Measurements from ENCODE around the gene NCAM2. TPM values are rescaled to one million over a fixed set of nuclear protein-coding genes. Genes with fewer than 3 reads are reported as not detected.

The NCAM2 gene
- total RNA-seq, 1 donor from 2014 or later: 0.84 TPM

DNA sequence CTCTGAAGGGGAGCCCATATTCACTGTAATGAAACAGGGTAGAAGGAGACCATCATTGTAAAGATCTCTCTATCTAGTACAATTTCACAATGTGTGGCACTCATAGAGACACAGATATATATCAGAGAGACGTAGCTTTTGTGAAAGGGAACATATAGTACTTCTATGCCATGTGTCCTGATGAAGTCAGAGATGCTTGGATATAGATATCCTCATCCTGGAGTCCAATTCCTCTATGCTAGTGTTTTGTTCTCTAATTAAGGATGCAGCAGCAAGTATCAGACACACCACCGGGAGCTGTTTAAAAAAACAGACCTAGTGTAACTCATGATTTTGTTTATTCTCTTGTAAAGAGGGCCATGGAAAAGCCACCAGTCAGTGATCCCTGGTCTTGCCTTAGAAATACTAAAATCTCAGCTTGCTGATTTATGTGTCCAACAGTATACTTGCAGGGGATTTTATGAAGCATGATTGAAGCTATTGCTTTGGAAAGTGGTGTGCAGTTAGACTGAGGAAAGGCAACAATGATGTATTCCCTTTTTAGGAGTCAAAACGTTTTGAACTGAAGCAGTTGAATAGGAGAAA is 2.5 kb downstream of the NCAM2 start:
- Histone ChIP-seq H3F3A (ENCODE audit: low read depth) (no peaks in the 10 kb centered on the region), H3K36me3 (no peaks in the 10 kb centered on the region), H3K4me1 (peaks cover 5% of the 10 kb centered on the region), H4K20me1 (ENCODE audit: low read depth) (no peaks in the 10 kb centered on the region), H2AFZ (replicated peaks) (no peak overlapping the region), H3K9me3 (ENCODE audit: low read depth) (no peaks in the 10 kb centered on the region), H3K27ac (no peak overlapping the region), H3K4me3 (no peak overlapping the region), H3K4me2 (no peak overlapping the region), H3K79me2 (ENCODE audit: low read depth) (no peaks in the 10 kb centered on the region), H3K27me3 (peaks cover 32% of the 10 kb centered on the region), H3K9ac (no peak overlapping the region)
- peaks cover 3% of the 10 kb centered on the region for H3K27me3 Mint-ChIP-seq (ENCODE audit: insufficient read depth, low read depth)
- H3K4me1 Mint-ChIP-seq: peaks cover 10% of the 10 kb centered on the region
- TF ChIP-seq EZH2 (IDR thresholded peaks at IDR 0.05) (no peak), EZH2phosphoT487 (IDR thresholded peaks at IDR 0.05) (no peak)
- TF ChIP-seq, protein P1, sequence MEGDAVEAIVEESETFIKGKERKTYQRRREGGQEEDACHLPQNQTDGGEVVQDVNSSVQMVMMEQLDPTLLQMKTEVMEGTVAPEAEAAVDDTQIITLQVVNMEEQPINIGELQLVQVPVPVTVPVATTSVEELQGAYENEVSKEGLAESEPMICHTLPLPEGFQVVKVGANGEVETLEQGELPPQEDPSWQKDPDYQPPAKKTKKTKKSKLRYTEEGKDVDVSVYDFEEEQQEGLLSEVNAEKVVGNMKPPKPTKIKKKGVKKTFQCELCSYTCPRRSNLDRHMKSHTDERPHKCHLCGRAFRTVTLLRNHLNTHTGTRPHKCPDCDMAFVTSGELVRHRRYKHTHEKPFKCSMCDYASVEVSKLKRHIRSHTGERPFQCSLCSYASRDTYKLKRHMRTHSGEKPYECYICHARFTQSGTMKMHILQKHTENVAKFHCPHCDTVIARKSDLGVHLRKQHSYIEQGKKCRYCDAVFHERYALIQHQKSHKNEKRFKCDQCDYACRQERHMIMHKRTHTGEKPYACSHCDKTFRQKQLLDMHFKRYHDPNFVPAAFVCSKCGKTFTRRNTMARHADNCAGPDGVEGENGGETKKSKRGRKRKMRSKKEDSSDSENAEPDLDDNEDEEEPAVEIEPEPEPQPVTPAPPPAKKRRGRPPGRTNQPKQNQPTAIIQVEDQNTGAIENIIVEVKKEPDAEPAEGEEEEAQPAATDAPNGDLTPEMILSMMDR (IDR thresholded peaks at IDR 0.05): no peak
- no peak overlapping the region for H3K4me3 Mint-ChIP-seq
- no peaks in the 10 kb centered on the region for H3K36me3 Mint-ChIP-seq
- no peaks in the 10 kb centered on the region for H3K9me3 Mint-ChIP-seq
- H3K27ac Mint-ChIP-seq: no peak overlapping the region
- no peak for DNase-seq (ENCODE audit: low spot score)

DNA sequence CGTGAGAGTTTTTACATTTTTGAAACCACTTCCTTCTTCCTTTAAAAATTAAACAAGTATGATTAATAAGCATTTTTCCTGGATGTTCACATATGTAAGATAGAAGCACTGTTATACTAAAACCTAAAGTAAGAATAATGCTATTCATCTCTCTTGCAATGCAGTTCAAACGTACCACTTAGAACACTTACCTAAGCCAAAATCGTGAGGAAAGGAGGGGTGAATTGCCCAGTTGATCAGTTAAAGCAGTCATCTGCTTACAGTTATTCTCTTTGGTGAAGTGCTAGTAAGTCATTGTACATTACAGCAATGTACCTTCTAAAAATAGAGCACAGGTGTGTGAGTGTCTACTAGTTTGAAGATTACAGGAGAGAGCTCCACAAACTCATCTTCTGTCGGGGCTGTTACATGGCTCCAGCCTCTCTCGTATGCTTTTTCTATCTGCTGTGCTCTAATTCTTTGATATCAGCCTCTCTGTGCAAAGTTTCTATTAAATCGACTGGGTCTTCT is 3.4 kb downstream of the NCAM2 start:
- Mint-ChIP-seq H3K36me3 (no peaks in the 10 kb centered on the region), H3K4me3 (no peak overlapping the region), H3K4me1 (peaks cover 10% of the 10 kb centered on the region), H3K27me3 (ENCODE audit: insufficient read depth, low read depth) (peaks cover 3% of the 10 kb centered on the region), H3K27ac (no peak overlapping the region), H3K9me3 (no peaks in the 10 kb centered on the region)
- no peak overlapping the region for H3K27ac ChIP-seq
- no peak overlapping the region for H3K4me3 ChIP-seq
- H3K4me2 ChIP-seq: no peak overlapping the region
- H3K9ac ChIP-seq: no peak overlapping the region
- H3K27me3 ChIP-seq: peaks cover 26% of the 10 kb centered on the region
- H3K79me2 ChIP-seq (ENCODE audit: low read depth): no peaks in the 10 kb centered on the region
- no peak for DNase-seq (ENCODE audit: low spot score)
- no peaks in the 10 kb centered on the region for H3F3A ChIP-seq (ENCODE audit: low read depth)
- no peaks in the 10 kb centered on the region for H4K20me1 ChIP-seq (ENCODE audit: low read depth)
- H2AFZ ChIP-seq (replicated peaks): no peak overlapping the region
- H3K36me3 ChIP-seq: no peaks in the 10 kb centered on the region
- TF ChIP-seq EZH2 (IDR thresholded peaks at IDR 0.05): no peak
- TF ChIP-seq, protein P1 (IDR thresholded peaks at IDR 0.05): no peak
- no peak for TF ChIP-seq EZH2phosphoT487 (IDR thresholded peaks at IDR 0.05)
- peaks cover 5% of the 10 kb centered on the region for H3K4me1 ChIP-seq
- H3K9me3 ChIP-seq (ENCODE audit: low read depth): no peaks in the 10 kb centered on the region

DNA sequence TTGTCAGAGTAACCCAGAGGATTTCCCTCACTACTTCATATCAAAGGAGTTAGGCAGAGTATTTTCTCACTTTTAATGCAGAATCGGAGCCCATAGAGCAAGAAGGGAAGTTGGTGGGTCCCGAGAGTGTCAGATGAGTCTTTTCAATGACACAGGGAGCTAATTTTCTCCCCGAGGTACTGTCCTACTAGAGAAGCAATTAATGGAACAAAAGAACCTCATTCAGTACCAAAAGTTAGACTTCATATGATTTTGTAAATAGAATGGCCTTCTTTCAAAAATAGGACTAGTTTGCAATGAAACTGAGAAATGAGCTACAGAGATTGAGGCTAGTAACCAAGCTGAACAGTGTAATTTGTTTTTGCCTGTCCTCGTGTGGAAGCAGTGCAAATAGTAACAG is 3.9 kb downstream of the NCAM2 start:
- no peak overlapping the region for H2AFZ ChIP-seq (replicated peaks)
- no peak overlapping the region for H3K27ac Mint-ChIP-seq
- no peak overlapping the region for H3K9ac ChIP-seq
- H3K27ac ChIP-seq: no peak overlapping the region
- no peak for DNase-seq (ENCODE audit: low spot score)
- H3K36me3 ChIP-seq: no peaks in the 10 kb centered on the region
- peaks cover 2% of the 10 kb centered on the region for H3K27me3 Mint-ChIP-seq (ENCODE audit: insufficient read depth, low read depth)
- no peaks in the 10 kb centered on the region for H3F3A ChIP-seq (ENCODE audit: low read depth)
- H3K9me3 ChIP-seq (ENCODE audit: low read depth): no peaks in the 10 kb centered on the region
- no peak overlapping the region for H3K4me3 ChIP-seq
- H3K4me1 Mint-ChIP-seq: peaks cover 10% of the 10 kb centered on the region
- H3K4me3 Mint-ChIP-seq: no peak overlapping the region
- no peaks in the 10 kb centered on the region for H3K36me3 Mint-ChIP-seq
- peaks cover 5% of the 10 kb centered on the region for H3K4me1 ChIP-seq
- H3K9me3 Mint-ChIP-seq: no peaks in the 10 kb centered on the region
- H3K79me2 ChIP-seq (ENCODE audit: low read depth): no peaks in the 10 kb centered on the region
- TF ChIP-seq EZH2phosphoT487 (IDR thresholded peaks at IDR 0.05) (no peak), EZH2 (IDR thresholded peaks at IDR 0.05) (no peak)
- TF ChIP-seq, protein P1 (IDR thresholded peaks at IDR 0.05): no peak
- no peaks in the 10 kb centered on the region for H4K20me1 ChIP-seq (ENCODE audit: low read depth)
- peaks cover 21% of the 10 kb centered on the region for H3K27me3 ChIP-seq
- no peak overlapping the region for H3K4me2 ChIP-seq

All from neural progenitor cell (in vitro differentiated cells).